ENCODE results near the gene SPRY4.

DNA sequence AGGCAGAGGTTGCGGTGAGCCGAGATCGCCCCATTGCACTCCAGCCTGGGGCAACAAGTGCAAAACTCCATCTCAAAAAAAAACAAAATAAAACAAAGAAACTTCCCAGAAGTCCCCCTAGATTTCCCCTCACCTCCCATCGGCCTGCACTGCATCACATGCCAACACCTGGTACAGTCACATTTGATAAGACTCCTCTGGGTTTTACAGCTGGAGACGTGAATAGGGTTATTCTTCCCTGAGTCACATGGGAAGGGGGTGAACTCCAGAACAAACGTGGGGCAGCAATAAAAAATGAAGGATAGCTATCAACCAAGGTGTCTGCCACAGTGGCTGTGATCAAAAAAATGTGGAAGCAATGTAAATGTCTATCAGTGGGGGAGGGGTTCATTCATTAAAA, 26.0 kb downstream of the SPRY4 start:
- TF ChIP-seq, protein P1, sequence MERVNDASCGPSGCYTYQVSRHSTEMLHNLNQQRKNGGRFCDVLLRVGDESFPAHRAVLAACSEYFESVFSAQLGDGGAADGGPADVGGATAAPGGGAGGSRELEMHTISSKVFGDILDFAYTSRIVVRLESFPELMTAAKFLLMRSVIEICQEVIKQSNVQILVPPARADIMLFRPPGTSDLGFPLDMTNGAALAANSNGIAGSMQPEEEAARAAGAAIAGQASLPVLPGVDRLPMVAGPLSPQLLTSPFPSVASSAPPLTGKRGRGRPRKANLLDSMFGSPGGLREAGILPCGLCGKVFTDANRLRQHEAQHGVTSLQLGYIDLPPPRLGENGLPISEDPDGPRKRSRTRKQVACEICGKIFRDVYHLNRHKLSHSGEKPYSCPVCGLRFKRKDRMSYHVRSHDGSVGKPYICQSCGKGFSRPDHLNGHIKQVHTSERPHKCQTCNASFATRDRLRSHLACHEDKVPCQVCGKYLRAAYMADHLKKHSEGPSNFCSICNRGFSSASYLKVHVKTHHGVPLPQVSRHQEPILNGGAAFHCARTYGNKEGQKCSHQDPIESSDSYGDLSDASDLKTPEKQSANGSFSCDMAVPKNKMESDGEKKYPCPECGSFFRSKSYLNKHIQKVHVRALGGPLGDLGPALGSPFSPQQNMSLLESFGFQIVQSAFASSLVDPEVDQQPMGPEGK (CRISPR knock-in tag; IDR thresholded peaks at IDR 0.05; ENCODE audit: borderline replicate concordance), result no peak
- TF ChIP-seq ZFP3 (CRISPR knock-in tag; IDR thresholded peaks at IDR 0.05) (no peak), ZFP30 (CRISPR knock-in tag; IDR thresholded peaks at IDR 0.05) (no peak), TOX (CRISPR knock-in tag; IDR thresholded peaks at IDR 0.05; ENCODE audit: borderline replicate concordance) (no peak), ESRRG (CRISPR knock-in tag; IDR thresholded peaks at IDR 0.05) (no peak), BACH2 (CRISPR knock-in tag; IDR thresholded peaks at IDR 0.05; ENCODE audit: borderline replicate concordance) (no peak), OSR1 (CRISPR knock-in tag; IDR thresholded peaks at IDR 0.05) (no peak), ISL1 (CRISPR knock-in tag; IDR thresholded peaks at IDR 0.05) (no peak), RARB (CRISPR knock-in tag; IDR thresholded peaks at IDR 0.05) (no peak), ZNF70 (CRISPR knock-in tag; IDR thresholded peaks at IDR 0.05) (no peak)
- TF ChIP-seq, protein P2, sequence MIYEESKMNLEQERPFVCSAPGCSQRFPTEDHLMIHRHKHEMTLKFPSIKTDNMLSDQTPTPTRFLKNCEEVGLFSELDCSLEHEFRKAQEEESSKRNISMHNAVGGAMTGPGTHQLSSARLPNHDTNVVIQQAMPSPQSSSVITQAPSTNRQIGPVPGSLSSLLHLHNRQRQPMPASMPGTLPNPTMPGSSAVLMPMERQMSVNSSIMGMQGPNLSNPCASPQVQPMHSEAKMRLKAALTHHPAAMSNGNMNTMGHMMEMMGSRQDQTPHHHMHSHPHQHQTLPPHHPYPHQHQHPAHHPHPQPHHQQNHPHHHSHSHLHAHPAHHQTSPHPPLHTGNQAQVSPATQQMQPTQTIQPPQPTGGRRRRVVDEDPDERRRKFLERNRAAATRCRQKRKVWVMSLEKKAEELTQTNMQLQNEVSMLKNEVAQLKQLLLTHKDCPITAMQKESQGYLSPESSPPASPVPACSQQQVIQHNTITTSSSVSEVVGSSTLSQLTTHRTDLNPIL (CRISPR knock-in tag; IDR thresholded peaks at IDR 0.05; ENCODE audit: low read depth), result no peak
- TF ChIP-seq, protein P3, sequence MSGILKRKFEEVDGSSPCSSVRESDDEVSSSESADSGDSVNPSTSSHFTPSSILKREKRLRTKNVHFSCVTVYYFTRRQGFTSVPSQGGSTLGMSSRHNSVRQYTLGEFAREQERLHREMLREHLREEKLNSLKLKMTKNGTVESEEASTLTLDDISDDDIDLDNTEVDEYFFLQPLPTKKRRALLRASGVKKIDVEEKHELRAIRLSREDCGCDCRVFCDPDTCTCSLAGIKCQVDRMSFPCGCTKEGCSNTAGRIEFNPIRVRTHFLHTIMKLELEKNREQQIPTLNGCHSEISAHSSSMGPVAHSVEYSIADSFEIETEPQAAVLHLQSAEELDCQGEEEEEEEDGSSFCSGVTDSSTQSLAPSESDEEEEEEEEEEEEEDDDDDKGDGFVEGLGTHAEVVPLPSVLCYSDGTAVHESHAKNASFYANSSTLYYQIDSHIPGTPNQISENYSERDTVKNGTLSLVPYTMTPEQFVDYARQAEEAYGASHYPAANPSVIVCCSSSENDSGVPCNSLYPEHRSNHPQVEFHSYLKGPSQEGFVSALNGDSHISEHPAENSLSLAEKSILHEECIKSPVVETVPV (CRISPR knock-in tag; IDR thresholded peaks at IDR 0.05), result no peak

Data from SK-N-SH treated with all-trans-retinoic acid at 6 μM for 48 hours (cell line).